IPS-18c (cell line): Measurements from ENCODE around the gene PLEKHA7.
A peak's percentile ranks its signal among the peaks of the same experiment; 100 is the strongest.
"Not testable (repeated sequence)": the region's sequence is repeated elsewhere in the genome, so short reads cannot be mapped to it uniquely, and the experiment has no call there.

Source experiments
- H3K4me3 ChIP-seq: 2 replicates; pipeline ENCODE4 v1.7.0; 2013; ENCODE audit warnings: low read depth, mild to moderate bottlenecking, low read length, moderate library complexity; ENCODE audit not compliant: insufficient read depth
- H3K9me3 ChIP-seq: one replicate; pipeline ENCODE4 v1.6.1; 2013; ENCODE audit warnings: mild to moderate bottlenecking, low read length, moderate library complexity; ENCODE audit not compliant: control insufficient read depth, insufficient read depth

Gene PLEKHA7

DNA sequence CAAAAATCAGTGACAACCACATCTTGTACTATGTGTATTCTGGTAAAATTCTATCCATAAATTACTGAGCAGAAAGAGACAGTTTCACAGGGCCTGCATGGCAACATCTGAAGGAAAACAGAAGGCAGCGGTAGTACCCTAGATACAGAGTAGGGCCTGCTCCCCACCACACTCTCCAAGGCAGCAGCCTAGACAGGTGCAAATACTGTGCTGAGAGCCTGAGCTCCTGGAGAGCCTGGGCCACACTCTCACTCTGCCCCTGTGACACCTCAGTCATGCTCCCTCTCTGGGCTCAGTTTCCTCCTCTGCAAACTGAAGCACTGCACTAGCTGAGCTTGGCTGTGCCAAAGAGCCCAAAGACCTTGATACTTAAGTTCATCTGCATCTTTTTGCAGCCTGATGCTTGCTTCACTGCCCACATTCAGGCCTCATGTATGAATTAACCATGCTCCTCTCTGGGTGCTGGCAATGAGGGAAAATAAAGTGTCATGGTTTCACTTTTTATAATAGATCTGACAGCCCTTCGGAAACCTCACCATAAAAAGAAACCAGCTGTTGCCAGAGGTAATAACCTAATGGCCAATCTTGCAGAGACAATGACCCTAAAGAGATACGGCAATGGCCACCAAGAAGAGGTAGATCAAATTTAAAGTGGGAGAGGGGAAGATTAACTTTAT is 104.7 kb downstream of the PLEKHA7 start:
- Histone ChIP-seq H3K9me3 (no peaks in the 10 kb centered on the region), H3K4me3 (no peak overlapping the region)

GRCh38 chr11:16905375-16905774 is 108.8 kb downstream of the PLEKHA7 start:
- H3K9me3 ChIP-seq: no peaks in the 10 kb centered on the region
- H3K4me3 ChIP-seq: no peak overlapping the region

GRCh38 chr11:16904761-16905160 is 109.5 kb downstream of the PLEKHA7 start:
- not testable (repeated sequence) for H3K9me3 ChIP-seq, H3K4me3 ChIP-seq

- H3K4me3 ChIP-seq: no peak overlapping the region
- H3K9me3 ChIP-seq: no peaks in the 10 kb centered on the region
These were observed 111.3 kb downstream of the PLEKHA7 start for GRCh38 chr11:16902781-16903378.

DNA sequence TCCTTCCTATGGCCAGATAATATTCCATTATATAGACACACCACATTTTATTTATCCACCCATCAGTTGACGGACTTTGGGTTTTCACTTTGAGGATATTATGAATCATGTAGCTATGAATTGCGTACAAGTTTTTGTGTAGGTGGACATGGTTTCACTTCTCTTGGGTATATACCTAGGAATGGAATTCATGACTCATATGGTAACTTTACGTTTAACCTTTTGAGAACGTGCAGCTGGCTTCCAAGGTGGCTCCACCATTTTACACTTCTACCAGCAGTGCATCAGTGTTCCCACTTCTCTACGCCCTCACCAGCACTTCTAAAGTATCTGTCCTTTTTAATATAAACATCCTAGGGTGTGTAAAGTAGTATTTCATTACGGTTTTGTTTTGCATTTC is 112.0 kb downstream of the PLEKHA7 start:
- H3K9me3 ChIP-seq: no peaks in the 10 kb centered on the region

GRCh38 chr11:16900491-16900890 is 113.7 kb downstream of the PLEKHA7 start:
- Histone ChIP-seq H3K9me3 (no peaks in the 10 kb centered on the region), H3K4me3 (no peak overlapping the region)

More for the DNA sequence above, 112.0 kb downstream of the PLEKHA7 start:
- H3K4me3 ChIP-seq: no peak overlapping the region

DNA sequence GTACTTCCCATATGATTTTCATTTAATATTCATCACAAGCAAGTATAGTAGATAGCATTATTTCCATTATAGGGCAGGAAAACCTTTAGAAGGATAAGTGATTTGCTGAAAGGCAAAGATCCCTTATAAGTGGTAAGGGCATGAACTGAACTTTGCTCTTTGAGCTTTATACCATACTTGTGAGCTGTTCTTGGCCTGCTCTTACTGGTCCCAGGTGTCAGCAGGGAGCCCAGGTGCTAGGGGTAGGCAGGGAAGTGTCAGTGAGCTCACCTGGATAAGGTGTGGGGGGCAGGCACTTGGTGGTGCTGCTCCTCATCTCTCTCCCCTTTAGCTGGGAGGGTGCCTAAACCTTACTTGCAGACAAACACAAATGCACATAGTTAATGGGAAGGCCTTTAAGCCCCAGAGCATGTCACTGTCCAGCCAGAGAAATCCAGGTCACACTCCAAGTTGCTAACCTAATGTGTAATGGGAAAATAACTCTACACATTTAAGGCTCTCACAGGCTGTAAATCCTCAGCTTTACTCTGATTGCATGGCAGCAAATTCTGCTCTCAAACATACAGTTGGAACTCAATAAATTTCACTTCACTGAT is 114.4 kb downstream of the PLEKHA7 start:
- Histone ChIP-seq H3K4me3 (no peak overlapping the region), H3K9me3 (no peaks in the 10 kb centered on the region)

DNA sequence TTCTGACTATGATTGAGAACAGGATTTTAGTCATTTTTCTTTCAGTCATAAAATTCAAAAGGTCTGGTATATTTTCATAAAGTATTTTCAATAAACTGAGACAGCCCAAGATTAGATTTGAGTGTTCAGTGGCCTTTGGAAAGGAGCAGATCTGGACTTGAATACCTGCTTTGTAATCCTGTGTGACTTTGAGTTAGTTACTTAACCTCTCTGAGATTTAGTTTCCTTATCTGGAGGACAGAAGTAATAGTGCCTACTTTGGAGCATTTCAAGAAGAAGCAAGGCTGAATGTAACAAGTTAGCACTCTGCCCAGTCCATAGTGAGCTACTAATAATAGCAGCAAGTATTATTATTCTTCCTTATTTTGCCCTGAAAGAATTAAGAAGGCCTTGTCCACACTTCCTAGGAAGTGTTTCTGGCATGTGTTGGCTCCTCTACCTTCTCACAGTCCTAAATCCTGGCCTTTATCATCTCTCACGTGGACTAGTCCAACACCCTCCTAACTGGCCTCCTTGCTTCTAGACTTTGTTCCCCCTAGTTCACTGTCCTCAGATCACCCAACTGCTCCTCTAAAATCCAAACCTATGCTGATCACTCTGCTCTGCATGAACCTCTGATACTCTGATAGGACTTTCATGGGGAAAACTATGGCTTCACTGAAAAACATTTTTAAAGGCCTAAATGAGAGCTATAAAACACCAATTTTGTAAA is 115.8 kb downstream of the PLEKHA7 start:
- Histone ChIP-seq H3K4me3 (no peak overlapping the region), H3K9me3 (no peaks in the 10 kb centered on the region)

DNA sequence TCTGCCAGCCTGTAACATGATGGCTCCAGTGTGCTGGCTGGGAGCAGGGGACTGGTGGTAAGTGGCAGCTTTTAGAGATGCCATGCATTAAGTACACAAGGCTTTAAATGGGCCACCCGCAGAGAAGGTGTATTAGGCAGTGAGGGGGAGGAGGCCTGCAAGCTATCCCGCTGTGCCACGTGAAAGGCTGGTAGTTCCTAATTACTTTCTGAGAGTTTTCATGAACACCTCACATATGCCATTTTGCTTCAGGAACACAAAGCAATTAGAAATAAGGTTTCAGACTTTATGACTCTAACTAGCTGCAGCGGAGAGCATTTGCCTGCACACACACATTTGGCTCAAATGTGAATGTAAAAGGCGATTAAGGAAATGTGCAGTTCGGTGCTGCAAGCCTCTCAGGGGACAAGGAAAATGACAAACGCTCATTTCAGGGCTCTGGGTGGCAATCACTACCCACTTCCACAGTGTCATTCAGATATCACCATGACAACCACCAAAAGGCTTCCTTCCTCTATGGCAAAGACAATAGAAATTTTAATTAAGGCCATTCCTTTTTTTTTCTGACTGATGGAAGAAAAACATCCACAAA is 116.6 kb downstream of the PLEKHA7 start:
- Histone ChIP-seq H3K9me3 (peaks cover 2% of the 10 kb centered on the region), H3K4me3 (peak overlapping the region; percentile 31; the same call in 1 of the 2 replicates)

DNA sequence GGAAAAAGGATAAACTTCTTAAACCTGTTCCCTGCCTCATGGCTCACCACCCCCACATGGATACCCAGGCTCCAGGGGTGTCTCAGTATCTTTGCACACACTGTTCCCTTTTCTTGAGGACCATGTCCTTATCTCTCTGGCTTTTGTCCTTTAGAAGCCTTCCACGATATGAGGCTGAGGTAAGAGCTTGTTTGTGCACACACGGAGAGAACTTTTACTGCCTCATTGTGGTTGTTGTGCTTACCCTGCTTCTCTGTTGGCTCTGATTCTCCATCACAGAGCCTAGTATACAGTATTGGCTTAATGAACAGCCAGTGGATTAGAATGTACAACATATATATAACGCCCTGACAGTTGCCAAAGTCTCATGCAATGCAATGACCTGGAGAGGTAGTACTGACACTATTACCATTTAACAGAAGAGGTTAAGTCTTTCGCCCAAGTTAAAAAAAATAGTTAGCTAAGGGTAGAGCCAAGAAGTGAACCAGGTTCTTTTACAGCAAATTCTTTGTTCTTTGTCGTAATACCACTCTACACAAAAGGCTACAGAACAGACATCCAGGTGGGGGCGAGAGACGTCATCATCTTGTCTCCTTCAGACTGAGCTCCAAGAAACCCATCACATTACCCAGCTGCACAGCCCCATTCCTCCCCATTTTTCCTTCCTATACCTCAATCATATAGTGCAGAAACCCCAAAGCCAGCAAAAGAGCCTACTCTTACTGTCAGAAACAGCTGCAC is 117.3 kb downstream of the PLEKHA7 start:
- Histone ChIP-seq H3K4me3 (no peak overlapping the region), H3K9me3 (peaks cover 2% of the 10 kb centered on the region)

- H3K9me3 ChIP-seq: peaks cover 2% of the 10 kb centered on the region
- no peak overlapping the region for H3K4me3 ChIP-seq
These were observed 118.9 kb downstream of the PLEKHA7 start for GRCh38 chr11:16895306-16895705.

DNA sequence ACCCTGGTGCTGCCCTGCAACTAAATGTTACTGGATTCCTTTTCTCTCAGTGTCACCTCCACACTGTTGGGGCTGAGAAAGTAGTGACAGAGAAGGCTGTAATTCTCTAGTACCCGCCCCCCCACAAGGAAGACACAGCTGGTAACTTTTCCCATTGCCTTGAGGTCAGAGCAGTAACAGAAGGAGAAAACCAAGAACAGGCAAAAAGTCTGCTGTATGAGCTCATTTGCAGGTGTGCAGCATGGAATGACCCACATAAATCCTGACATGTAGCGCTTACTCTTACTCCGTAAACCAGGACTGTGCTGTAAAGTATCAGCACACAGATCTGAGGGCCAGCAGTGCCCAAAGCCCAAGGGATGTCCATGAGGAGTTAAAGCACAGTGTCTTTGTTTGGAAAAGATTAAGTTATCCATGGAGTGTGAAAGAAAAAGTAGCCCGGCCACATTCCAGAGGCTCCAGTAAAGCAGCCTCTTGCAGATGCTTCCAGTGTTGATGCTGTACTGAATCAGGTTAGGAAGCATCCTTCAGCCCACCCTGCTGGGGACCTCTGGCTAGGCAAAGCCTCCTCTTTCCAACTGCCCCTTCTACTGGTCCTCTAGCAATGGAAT is 120.7 kb downstream of the PLEKHA7 start:
- peaks cover 2% of the 10 kb centered on the region for H3K9me3 ChIP-seq
- H3K4me3 ChIP-seq: peak overlapping the region; percentile 15; the same call in 1 of the 2 replicates

DNA sequence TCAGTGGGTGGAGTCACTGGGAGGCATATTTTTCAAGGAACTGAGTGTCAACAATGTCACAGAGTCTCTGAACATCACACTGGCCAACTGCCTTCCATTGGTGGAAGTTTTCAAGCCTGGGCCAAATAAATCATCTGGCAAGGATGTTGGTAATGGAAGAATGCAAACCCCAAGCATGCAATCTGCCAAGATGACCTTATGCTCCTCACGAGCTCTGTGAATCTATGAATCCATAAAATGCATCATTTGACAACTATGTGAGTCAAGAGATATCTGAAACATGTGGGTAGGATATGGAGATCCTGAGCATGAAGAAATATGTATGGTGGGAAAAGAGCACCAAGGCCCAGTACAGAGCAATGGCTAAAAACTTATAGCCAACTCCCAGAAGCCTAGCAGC is 122.2 kb downstream of the PLEKHA7 start:
- Histone ChIP-seq H3K9me3 (peaks cover 2% of the 10 kb centered on the region), H3K4me3 (no peak overlapping the region)

DNA sequence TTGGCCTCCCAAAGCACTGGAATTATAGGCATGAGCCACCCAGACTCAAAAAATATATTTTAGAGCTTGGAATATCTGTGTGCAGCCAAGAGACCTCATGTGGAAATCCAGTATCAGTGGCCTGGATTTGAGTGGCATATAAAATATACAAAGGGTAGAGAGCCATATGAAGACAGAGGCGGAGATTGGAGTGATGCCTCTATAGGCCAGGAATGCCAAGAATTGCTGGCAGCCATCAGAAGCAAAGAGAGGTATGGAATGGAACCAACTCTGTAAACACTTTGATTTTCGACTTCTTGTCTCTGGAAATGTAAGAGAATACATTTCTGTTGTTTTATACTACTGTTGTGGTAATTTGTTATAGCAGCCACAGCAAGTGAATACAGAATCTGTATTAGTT is 123.0 kb downstream of the PLEKHA7 start:
- no peak overlapping the region for H3K4me3 ChIP-seq

DNA sequence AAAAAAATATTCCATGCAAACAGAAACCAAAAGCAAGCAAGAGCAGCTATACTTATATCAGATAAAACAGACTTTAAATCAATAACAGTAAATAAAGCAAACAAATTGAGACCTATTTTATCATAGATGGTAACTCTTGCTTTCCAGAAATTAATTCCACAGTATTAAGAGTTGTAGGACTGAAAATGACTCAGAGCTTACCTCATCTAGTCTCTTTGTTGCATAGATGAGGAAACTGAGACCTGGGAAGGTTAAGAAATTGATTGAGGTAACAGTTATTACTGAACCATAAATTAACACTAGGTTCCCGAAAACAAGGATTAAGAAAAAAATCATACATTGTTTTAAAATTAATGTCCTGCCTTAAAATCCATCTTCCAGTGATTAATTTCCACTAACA is 123.8 kb downstream of the PLEKHA7 start:
- peaks cover 2% of the 10 kb centered on the region for H3K9me3 ChIP-seq

More for the DNA sequence above, 123.0 kb downstream of the PLEKHA7 start:
- peaks cover 2% of the 10 kb centered on the region for H3K9me3 ChIP-seq

GRCh38 chr11:16889905-16890304 is 124.3 kb downstream of the PLEKHA7 start:
- Histone ChIP-seq H3K4me3 (no peak overlapping the region), H3K9me3 (peaks cover 2% of the 10 kb centered on the region)

More for the DNA sequence above, 123.8 kb downstream of the PLEKHA7 start:
- no peak overlapping the region for H3K4me3 ChIP-seq
